Heart right ventricle (tissue), 16 donors: ENCODE measurements around the gene CHD3. TPM values are rescaled to one million over a fixed set of nuclear protein-coding genes. Genes with fewer than 3 reads are reported as not detected.

Experiments
- ATAC-seq, 8 donors: fragments of 200-7000 bp; cut with Tn5 transposase; one replicate each; pipeline ENCODE4 v1.9.1; 2020; ENCODE audit warnings: mild to moderate bottlenecking in 8 of 8, moderate library complexity in 8 of 8, moderate number of reproducible peaks in 1 of 8
- DNase-seq, 2 donors: peaks; one replicate each; pipeline ENCODE4 v3.0.0-alpha.2; 2020
- H3K27ac ChIP-seq, 10 donors: fragments of 200-600 bp; sonication (generic) in 2 of 10; one replicate each; pipeline versions ENCODE4 v1.5.0 to v1.8.0; 2020 to 2022; ENCODE audit warnings: mild to moderate bottlenecking in 3 of 10
- H3K27me3 ChIP-seq, 7 donors: fragments of 200-600 bp; one replicate each; pipeline ENCODE4 v1.8.0; 2021 to 2022; ENCODE audit warnings: mild to moderate bottlenecking in 2 of 7
- H3K36me3 ChIP-seq, 9 donors: fragments of 200-600 bp; sonication (generic) in 1 of 9; one replicate each; pipeline versions ENCODE4 v1.5.0 to v1.8.0; 2020 to 2022; ENCODE audit warnings: mild to moderate bottlenecking in 2 of 9
- H3K4me1 ChIP-seq, 9 donors: fragments of 200-600 bp; sonication (generic) in 1 of 9; one replicate each; pipeline versions ENCODE4 v1.5.0 to v1.8.0; 2020 to 2022; ENCODE audit warnings: mild to moderate bottlenecking in 4 of 9
- H3K4me3 ChIP-seq, 10 donors: fragments of 200-600 bp; sonication (generic) in 2 of 10; one replicate each; pipeline versions ENCODE4 v1.5.0 to v1.8.0; 2020 to 2022; ENCODE audit warnings: mild to moderate bottlenecking in 7 of 10, moderate library complexity in 2 of 10
- H3K9me3 ChIP-seq, 11 donors: fragments of 200-600 bp in 10 of 11; sonication (generic) in 2 of 11; one replicate each; pipeline versions ENCODE4 v1.5.0 to v1.8.0; 2013 to 2022; ENCODE audit warnings: mild to moderate bottlenecking in 2 of 11, control low read depth in 1 of 11, moderate library complexity in 1 of 11
- CTCF ChIP-seq, 9 donors: fragments of 200-600 bp; sonication (generic) in 2 of 9; IDR thresholded peaks; one replicate each; pipeline versions ENCODE4 v1.5.0 to v1.8.0; 2021 to 2022; ENCODE audit warnings: antibody characterized with exemption in 9 of 9, mild to moderate bottlenecking in 5 of 9, moderate library complexity in 1 of 9
- WGBS, 2 donors: extraction: QIAGEN DNeasy Blood & Tissue Kit; methylation state at CpG; one replicate each; pipeline ENCODE4 v1.1.7; 2013; ENCODE audit warnings: inconsistent platforms in 1 of 2; 5-methylcytosine and 5-hydroxymethylcytosine counted together
- intact Hi-C, 10 donors: fragments of 100-400 bp; cut with DNase I; formaldehyde crosslinking; loops; one replicate each; pipeline versions ENCODE4 v1.11.1 to v1.14.2; 2022
- polyA plus RNA-seq, 2 donors: library from polyadenylated mRNA; stranded (reverse); fragments of 200-250 nt; gene quantifications; one replicate each; pipeline ENCODE4 v1.2.3, GENCODE V29; 2013
- total RNA-seq, 10 donors: library from RNA; stranded (reverse); fragmentation: NEBNext Ultra II Directional in 3 of 10; extraction: Animal tissue kit (Norgen Biotek cat#: 25700) in 3 of 10; gene quantifications; one replicate each; pipeline versions ENCODE4 v1.2.1 to v1.2.4, GENCODE V29; 2021 to 2023
- donor health status: Arrhythmogenic right ventricular cardiomyopathy.
- donor health status: ischemic (EF 13 %, LVEDD 7.1; RV severe dilation, severe dysfunction).
- donor health status: healthy with polysubstance abuse.
- donor health status: DM: no; HTN: yes; CAD: no.
- donor health status: DM: no; HTN: no; CAD: no.
- donor health status: ischemic (EF 25% LVEDD 6.9; RV normal size, moderate dysfunction).
- donor health status: ischemic (EF 25% LVEDD 5.7; RV mildly dilated, moderate dysfunction).
- donor health status: healthy.
- donor health status: DM: yes; HTN: yes; CAD: no.
- donor health status: Ischemic cardiomyopathy.
- donor health status: ischemic (EF 35%, LVEDD 5.7; RV mildly dilated, moderate dysfunction).
- donor health status: nonischemic (EF 11% LVEDD 7.7; RV severe dilation, severe dysfunction).
- donor health status: DM: yes; HTN: yes; CAD: no.
- donor health status: PGD.
- donor health status: ischemic (EF 29% LVEDD 5.4; RV normal size, mild dysfunction).
- donor health status: nonischemic (EF 23%, LVEDD 6.1; RV moderate dilation, normal function).

CHD3 gene
- total and polyA plus RNA-seq, 12 donors: 8.2 to 29.0 (median 11.1) TPM

GRCh38 chr17:7915179-7915610 lies 26.6 kb downstream of the CHD3 start:
- H3K36me3 ChIP-seq: peaks cover 0 to 24% (median 2%) of the 10 kb centered on the region in 9 donors
- no peaks in the 10 kb centered on the region for H3K27me3 ChIP-seq
- 2% methylated on average over 15 of the region's 15 CpGs for WGBS, 2 donors
- no peaks in the 10 kb centered on the region for H3K9me3 ChIP-seq
- peak in 1 of 2 donors; percentile 58 for DNase-seq
- peaks cover 3 to 35% (median 26%) of the 10 kb centered on the region in 9 donors for H3K4me1 ChIP-seq
- H3K4me3 ChIP-seq: peak overlapping the region; percentile 49 to 93 (median 65)
- H3K27ac ChIP-seq: peak overlapping the region; percentile 70 to 98 (median 92)
- no peak for TF ChIP-seq CTCF (IDR thresholded peaks at IDR 0.05)
- ATAC-seq: peak; percentile 11 to 48 (median 15)
- intact Hi-C loops: loop anchor here in 4 of 10 donors (1.0 to 10.0 kb wide), 6 partner anchors 26 to 170 kb away; partner anchors contain the start of genes CHD3 (in 1 of the 4), CYB5D1 (in 1 of the 4), NAA38 (in 1 of the 4) and TMEM88 (in 1 of the 4)

- Histone ChIP-seq H3K36me3 (peaks cover 0 to 18% (median 0%) of the 10 kb centered on the region in 9 donors), H3K4me1 (peaks cover 3 to 35% (median 26%) of the 10 kb centered on the region in 9 donors), H3K27ac (peak within 1 kb of the TSS; percentile 70 to 98 (median 92)), H3K27me3 (no peaks in the 10 kb centered on the region), H3K9me3 (no peaks in the 10 kb centered on the region), H3K4me3 (peak within 1 kb of the TSS; percentile 49 to 93 (median 65))
- ATAC-seq: peak; percentile 88 to 93 (median 91)
- intact Hi-C loops: loop anchor here in 5 of 10 donors (1.0 to 10.0 kb wide), 7 partner anchors 27 to 171 kb away; partner anchors contain the start of genes CHD3 (in 1 of the 5), CYB5D1 (in 1 of the 5), NAA38 (in 1 of the 5) and TMEM88 (in 1 of the 5)
- 0 to 1% methylated on average over 100 of the region's 100 CpGs for WGBS, 2 donors
- DNase-seq: peak; percentile 91 to 94
- no peak for TF ChIP-seq CTCF (IDR thresholded peaks at IDR 0.05)
Measured at GRCh38 chr17:7915611-7916384, 27.2 kb downstream of the CHD3 start, which contains the start of gene RNF227. Gene RNF227 (minus strand): TSS chr17:7916289. CDS start chr17:7916195, 94 bp downstream.

GRCh38 chr17:7916385-7916682 lies 27.7 kb downstream of the CHD3 start:
- WGBS, 2 donors: 29 to 31% methylated on average over 12 to 15 of the region's 15 CpGs
- Histone ChIP-seq H3K27ac (peak overlapping the region; percentile 70 to 98 (median 92)), H3K4me1 (peaks cover 3 to 35% (median 26%) of the 10 kb centered on the region in 9 donors), H3K9me3 (no peaks in the 10 kb centered on the region), H3K27me3 (no peaks in the 10 kb centered on the region), H3K4me3 (peak overlapping the region; percentile 49 to 93 (median 65)), H3K36me3 (peaks cover 0 to 13% (median 0%) of the 10 kb centered on the region in 9 donors)
- intact Hi-C loops: loop anchor here in 5 of 10 donors (2.0 to 10.0 kb wide), 5 partner anchors 59 to 172 kb away; partner anchors contain the start of genes CYB5D1 (in 1 of the 5), NAA38 (in 1 of the 5) and TMEM88 (in 1 of the 5)
- TF ChIP-seq CTCF (IDR thresholded peaks at IDR 0.05): no peak
- no peak for ATAC-seq
- no peak for DNase-seq

GRCh38 chr17:7916808-7917207 lies 28.2 kb downstream of the CHD3 start:
- Histone ChIP-seq H3K4me3 (peak overlapping the region in 5 of 10 donors; percentile 58 to 93 (median 66)), H3K27me3 (no peaks in the 10 kb centered on the region), H3K4me1 (peaks cover 3 to 35% (median 26%) of the 10 kb centered on the region in 9 donors), H3K9me3 (no peaks in the 10 kb centered on the region), H3K36me3 (peaks cover 0 to 8% (median 0%) of the 10 kb centered on the region in 9 donors), H3K27ac (peak overlapping the region in 9 of 10 donors; percentile 90 to 98 (median 92))
- DNase-seq: no peak
- intact Hi-C loops: loop anchor here in 5 of 10 donors (2.0 to 10.0 kb wide), 5 partner anchors 60 to 172 kb away; partner anchors contain the start of genes CYB5D1 (in 1 of the 5), NAA38 (in 1 of the 5) and TMEM88 (in 1 of the 5)
- TF ChIP-seq CTCF (IDR thresholded peaks at IDR 0.05): no peak
- 61 to 66% methylated on average over 2 of the region's 2 CpGs for WGBS, 2 donors
- ATAC-seq: no peak
